Measurements from ENCODE around the gene KRT3.

- TF ChIP-seq ZFHX2 (tag by site-specific recombination; conservative IDR thresholded peaks at IDR 0.05), result no peak
- TF ChIP-seq CTCF (tag by site-specific recombination; IDR thresholded peaks at IDR 0.05), result no peak
- TF ChIP-seq ZNF670 (tag by site-specific recombination; IDR thresholded peaks at IDR 0.05; ENCODE audit: low read depth), result no peak
- no peak for TF ChIP-seq ZNF558 (tag by site-specific recombination; IDR thresholded peaks at IDR 0.05)
- TF ChIP-seq TRIM28 (IDR thresholded peaks at IDR 0.05; ENCODE audit: borderline replicate concordance, low read length), result no peak
- no peak for TF ChIP-seq ZNF146 (tag by site-specific recombination; IDR thresholded peaks at IDR 0.05)
- no peak for TF ChIP-seq ZNF596 (tag by site-specific recombination; IDR thresholded peaks at IDR 0.05)
- no peak for TF ChIP-seq ZNF274 (IDR thresholded peaks at IDR 0.05; ENCODE audit: low read length)
- no peak for TF ChIP-seq ZNF274 (tag by site-specific recombination; IDR thresholded peaks at IDR 0.05; ENCODE audit: borderline replicate concordance)
- TF ChIP-seq ZNF121 (tag by site-specific recombination; IDR thresholded peaks at IDR 0.05), result no peak
- TF ChIP-seq ZNF623 (tag by site-specific recombination; IDR thresholded peaks at IDR 0.05), result no peak
- no peak for TF ChIP-seq ZNF610 (tag by site-specific recombination; IDR thresholded peaks at IDR 0.05; ENCODE audit: borderline replicate concordance)
- no peak for TF ChIP-seq SCRT2 (tag by site-specific recombination; IDR thresholded peaks at IDR 0.05)
- TF ChIP-seq ZNF302 (tag by site-specific recombination; IDR thresholded peaks at IDR 0.05; ENCODE audit: low read depth), result no peak
These were observed 16.8 kb upstream of the KRT3 start for GRCh38 chr12:52812749-52813148.
